H1 (cell line): Measurements from ENCODE around the gene CEP120. TPM values are rescaled to one million over a fixed set of nuclear protein-coding genes. Genes with fewer than 3 reads are reported as not detected.

ENCODE experiments used
- CHD1 ChIP-seq: IDR thresholded peaks from 2 replicates; pipeline ENCODE4 v1.6.1; 2012; ENCODE audit warnings: low read depth, low read length, improper control_type of control experiment
- polyA plus RNA-seq, 7 experiments: library from polyadenylated mRNA; depleted of rRNA in 3 of 7; stranded (reverse) in 5 of 7; unstranded in 2 of 7; fragments of >200 nt in 5 of 7; fragments of 200-250 nt in 2 of 7; gene quantifications; 1 replicate in 5 of 7; 2 replicates in 1 of 7; 4 replicates in 1 of 7; pipeline versions ENCODE4 v1.2.1 to v1.2.3, GENCODE V29; 2011 to 2013; ENCODE audit warnings: missing spikeins in 2 of 7, mixed read lengths in 2 of 7
- total RNA-seq: library from RNA; stranded (reverse); fragmentation: NEBNext Ultra II Directional; extraction: Animal tissue kit (Norgen Biotek cat#: 25700); gene quantifications from 2 replicates; pipeline ENCODE4 v1.2.1, GENCODE V29; 2021

The CEP120 gene
- total and polyA plus RNA-seq, 2 of the 8 experiments (the other 6 are each of a cell fraction or from before 2014, with no cell fraction given) = 9.3 to 17.9 TPM

- TF ChIP-seq CHD1 = no peak
Measured at GRCh38 chr5:123429221-123429954, 6.2 kb upstream of the CEP120 start (continued).
